Left ventricle myocardium superior (tissue), 1 donor: ENCODE results near the gene FBN1. TPM values are rescaled to one million over a fixed set of nuclear protein-coding genes. Genes with fewer than 3 reads are reported as not detected.

Experiments used
- ATAC-seq: fragments of 200-7000 bp; cut with Tn5 transposase; one replicate; pipeline ENCODE4 v1.9.1; 2020; ENCODE audit warnings: mild to moderate bottlenecking, moderate library complexity
- DNase-seq: peaks from one replicate; pipeline ENCODE4 v3.0.0-alpha.2; 2020
- intact Hi-C: fragments of 100-400 bp; cut with micrococcal nuclease; formaldehyde crosslinking; loops from one replicate; pipeline ENCODE4 v1.11.0; 2022
- total RNA-seq: library from RNA; stranded (reverse); fragmentation: NEBNext Ultra II Directional; extraction: Animal tissue kit (Norgen Biotek cat#: 25700); gene quantifications from one replicate; pipeline ENCODE4 v1.2.1, GENCODE V29; 2021
- donor health status: DM: no; HTN: yes; CAD: no; lungs with severe emphysema.

Gene FBN1
- total RNA-seq, 1 donor from 2014 or later, result 27.6 TPM

GRCh38 chr15:48592221-48592731, 53.2 kb downstream of the FBN1 start:
- ATAC-seq, result peak; percentile 37

GRCh38 chr15:48590723-48591122, 54.8 kb downstream of the FBN1 start:
- ATAC-seq, result peak; percentile 37
- no peak for DNase-seq
- intact Hi-C loops, result no loop called here

More at GRCh38 chr15:48592221-48592731, 53.2 kb downstream of the FBN1 start:
- intact Hi-C loops, result no loop called here
- no peak for DNase-seq

DNA sequence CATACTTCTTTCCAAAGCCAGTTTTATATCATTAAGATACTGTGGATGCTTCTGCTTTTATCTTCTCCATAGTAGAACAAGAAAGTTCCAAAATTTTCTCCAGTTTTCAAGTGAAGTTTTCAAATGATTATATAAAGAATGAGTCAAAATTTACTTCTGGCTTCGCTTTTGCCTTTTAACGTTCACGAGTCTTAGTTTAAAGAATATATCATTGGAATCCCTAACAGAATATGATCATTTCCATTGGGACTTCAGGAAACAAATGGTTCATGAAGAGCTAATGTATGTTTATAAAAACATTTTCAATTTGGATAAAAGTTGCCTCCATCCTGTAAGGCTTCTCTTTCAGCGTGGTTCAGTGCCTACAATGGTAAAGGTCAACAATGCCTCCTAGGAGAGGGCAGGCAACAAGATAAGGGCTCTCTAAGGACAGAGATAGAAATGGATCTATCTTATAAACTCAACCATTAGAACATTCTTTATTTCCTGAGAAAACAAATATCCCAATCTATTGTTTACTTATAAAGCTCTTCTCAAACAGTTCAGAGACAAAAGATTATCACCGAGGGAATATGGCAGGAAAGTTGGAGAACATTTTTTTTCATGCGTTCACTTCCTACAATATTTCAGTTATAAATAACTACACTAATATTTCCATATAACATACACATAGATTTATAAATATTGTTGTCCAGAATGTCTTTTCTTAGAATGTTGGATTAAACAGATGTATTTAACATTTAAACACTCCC, 60.5 kb downstream of the FBN1 start:
- DNase-seq, result no peak
- intact Hi-C loops, result no loop called here
- ATAC-seq, result no peak

DNA sequence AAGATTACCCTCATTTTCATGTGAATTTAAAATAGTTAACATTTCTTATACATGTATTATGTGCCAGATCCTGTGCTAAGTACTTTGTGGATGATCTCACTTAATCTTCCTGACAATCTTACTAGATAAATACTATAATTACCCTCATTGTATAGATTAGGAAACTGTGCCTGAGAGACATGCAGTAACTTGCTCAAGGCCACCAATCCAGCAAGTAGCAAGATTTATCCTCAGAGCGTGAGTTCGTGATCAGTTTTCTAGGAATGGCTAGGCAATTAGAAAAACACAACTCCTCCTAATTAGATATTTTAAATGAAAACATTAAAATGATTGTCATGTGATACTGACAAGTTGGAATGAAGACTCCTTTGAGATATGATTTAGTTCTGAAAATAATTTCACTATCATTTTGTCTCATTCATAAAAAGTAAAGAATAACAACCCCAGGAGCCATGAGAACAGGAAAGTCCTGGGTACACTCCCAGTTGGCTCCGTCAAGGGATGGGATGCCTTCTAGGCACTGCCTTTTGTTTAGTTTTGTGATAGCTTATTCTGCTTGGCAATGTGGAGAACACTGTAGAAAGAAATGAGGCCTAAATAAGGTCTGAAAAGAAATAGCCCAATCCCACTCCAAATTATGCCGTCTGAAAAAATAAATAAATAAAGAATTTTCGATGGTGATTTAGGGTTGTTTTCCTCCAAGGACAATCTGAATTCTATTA, 61.3 kb downstream of the FBN1 start:
- ATAC-seq (no peak), DNase-seq (no peak)
- intact Hi-C loops, result no loop called here

GRCh38 chr15:48582452-48583247, 62.9 kb downstream of the FBN1 start:
- no peak for DNase-seq
- intact Hi-C loops, result no loop called here
- peak; percentile 31 for ATAC-seq

GRCh38 chr15:48581219-48581618, 64.3 kb downstream of the FBN1 start:
- intact Hi-C loops, result no loop called here
- DNase-seq (no peak), ATAC-seq (peak; percentile 41)

GRCh38 chr15:48580736-48581135, 64.8 kb downstream of the FBN1 start:
- ATAC-seq (peak; percentile 62), DNase-seq (no peak)
- intact Hi-C loops, result no loop called here

DNA sequence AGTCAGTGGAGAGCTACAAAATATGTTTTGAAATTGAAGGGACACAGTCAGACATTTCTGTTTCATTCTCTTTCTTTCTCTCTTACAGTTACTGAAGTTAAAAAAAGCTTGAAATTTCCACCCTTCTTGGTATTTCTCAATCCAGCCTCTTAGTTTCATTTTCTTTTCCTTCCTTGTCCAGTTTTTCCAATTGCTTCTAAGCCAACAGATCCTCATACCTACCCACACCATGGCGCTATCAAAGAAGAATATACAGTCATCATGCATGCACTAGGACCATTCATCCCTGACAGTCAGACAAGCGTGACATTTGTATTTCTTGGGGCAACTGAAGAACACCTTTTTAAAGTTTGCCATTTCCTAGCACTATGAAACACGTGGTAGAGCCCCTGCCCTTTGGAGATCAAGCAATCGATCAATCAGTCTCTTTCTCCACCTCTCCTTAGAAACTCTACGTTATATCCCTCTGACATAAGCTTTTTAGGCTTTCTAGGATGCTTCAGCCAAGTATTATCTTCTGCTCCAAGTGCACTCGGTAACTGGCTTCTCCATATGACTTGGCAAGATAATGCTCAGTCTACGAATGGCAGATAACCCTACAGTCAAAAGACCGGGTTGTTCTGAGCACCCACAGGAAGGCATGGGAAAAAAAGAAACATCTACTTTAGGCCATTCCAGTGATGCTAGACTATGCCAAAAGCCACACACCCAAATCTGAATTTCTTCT, 65.4 kb downstream of the FBN1 start:
- intact Hi-C loops, result no loop called here
- peak; percentile 56 for ATAC-seq
- DNase-seq, result no peak

DNA sequence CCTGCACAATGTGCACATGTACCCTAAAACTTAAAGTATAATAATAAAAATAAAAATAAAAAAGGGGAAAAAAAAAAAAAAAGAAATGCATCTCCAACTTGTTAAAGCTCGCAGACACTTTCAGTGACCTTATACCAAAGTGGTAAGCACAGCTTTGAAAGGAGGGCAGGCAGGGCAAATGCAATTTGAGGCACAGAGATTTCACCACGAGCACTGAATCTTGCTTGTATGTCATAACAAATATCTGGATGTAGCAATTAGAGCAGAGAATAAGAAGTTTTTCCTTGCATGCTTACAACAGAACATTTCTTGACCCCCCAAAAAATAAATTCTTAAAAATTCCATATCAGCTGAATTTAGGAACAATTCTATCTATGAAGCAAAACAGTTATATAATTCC, 66.5 kb downstream of the FBN1 start:
- DNase-seq, result no peak
- intact Hi-C loops, result no loop called here
- ATAC-seq, result no peak

DNA sequence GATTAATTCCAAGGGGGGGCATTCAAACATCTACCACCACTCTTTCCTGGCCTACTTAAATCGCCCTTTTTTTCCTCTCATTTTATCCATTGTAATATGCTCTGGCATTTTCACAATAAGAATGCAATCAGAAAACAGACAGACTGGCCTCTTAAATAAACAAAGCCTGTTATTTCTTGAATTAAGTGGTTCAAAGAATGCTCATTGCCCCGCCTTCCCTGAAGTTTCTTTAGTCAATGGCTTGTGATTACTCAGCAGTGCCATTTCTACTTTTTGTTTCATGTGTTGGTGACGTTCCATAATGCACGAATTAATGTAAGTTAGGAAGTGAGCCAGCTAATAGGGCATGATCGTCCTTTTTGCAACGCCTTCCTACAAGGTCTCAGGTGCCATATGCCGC, 68.0 kb downstream of the FBN1 start:
- intact Hi-C loops, result no loop called here
- ATAC-seq (no peak), DNase-seq (no peak)

GRCh38 chr15:48574187-48574586, 71.3 kb downstream of the FBN1 start:
- ATAC-seq, result no peak

DNA sequence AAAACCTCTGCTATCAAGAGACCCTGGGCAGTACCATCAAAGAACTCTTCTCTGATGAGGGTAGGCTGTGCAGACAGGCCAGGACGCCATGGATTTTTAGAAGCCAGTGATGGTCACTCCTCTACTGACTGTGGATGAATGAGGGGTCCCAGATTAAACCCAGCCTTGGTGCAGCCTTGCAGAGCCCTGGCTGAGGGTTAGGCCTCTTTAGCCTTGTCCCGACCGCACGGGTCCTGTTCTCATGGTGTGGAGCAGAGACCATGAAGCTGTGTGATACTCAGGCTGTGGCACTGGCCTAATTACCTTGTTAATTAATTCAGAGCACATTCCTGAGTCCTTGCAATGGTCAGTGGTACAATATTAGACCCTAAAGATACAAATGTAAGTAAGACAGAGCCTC, 71.7 kb downstream of the FBN1 start:
- intact Hi-C loops, result no loop called here
- no peak for DNase-seq
- no peak for ATAC-seq

More at GRCh38 chr15:48574187-48574586, 71.3 kb downstream of the FBN1 start:
- DNase-seq, result no peak
- intact Hi-C loops, result no loop called here

DNA sequence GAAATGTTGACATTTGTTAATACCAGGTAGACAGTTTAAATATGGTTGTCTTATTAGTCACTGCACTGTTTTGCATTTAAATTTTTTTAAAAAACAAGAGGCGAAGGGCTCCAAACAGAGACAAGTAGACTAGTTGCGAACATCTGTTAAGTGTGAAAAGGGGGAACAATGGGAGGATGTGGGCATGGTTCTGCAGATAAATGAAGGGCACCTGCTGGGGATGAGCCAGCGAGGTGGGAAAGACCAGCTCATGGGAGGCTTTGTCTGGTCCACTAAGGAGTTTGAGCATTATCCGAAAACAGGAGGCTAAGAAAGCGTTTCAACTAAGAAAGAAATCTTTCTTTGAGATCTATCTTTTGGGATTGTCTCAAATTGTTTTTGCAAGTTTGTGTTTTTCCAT, 72.7 kb downstream of the FBN1 start:
- intact Hi-C loops, result no loop called here
- DNase-seq (no peak), ATAC-seq (no peak)

GRCh38 chr15:48571510-48571909, 74.0 kb downstream of the FBN1 start:
- intact Hi-C loops, result no loop called here
- DNase-seq (no peak), ATAC-seq (no peak)

- ATAC-seq, result peak; percentile 82
- DNase-seq, result no peak
- intact Hi-C loops, result no loop called here
These were observed 74.7 kb downstream of the FBN1 start for GRCh38 chr15:48570822-48571221.

GRCh38 chr15:48569591-48570302, 75.8 kb downstream of the FBN1 start:
- ATAC-seq, result no peak

GRCh38 chr15:48566668-48567067, 78.8 kb downstream of the FBN1 start:
- intact Hi-C loops, result no loop called here
- DNase-seq (no peak), ATAC-seq (peak; percentile 65)

More at GRCh38 chr15:48569591-48570302, 75.8 kb downstream of the FBN1 start:
- no peak for DNase-seq
- intact Hi-C loops, result no loop called here
